AG08396 (cell line): Measurements from ENCODE around the gene JOSD2.
A peak's percentile ranks its signal among the peaks of the same experiment; 100 is the strongest.
"Not testable (repeated sequence)": the region's sequence is repeated elsewhere in the genome, so short reads cannot be mapped to it uniquely, and the experiment has no call there.

ENCODE experiments used
- DNase-seq: peaks from one replicate; pipeline ENCODE4 v3.0.0; 2012; ENCODE audit warnings: low spot score, mixed read lengths

Gene JOSD2

GRCh38 chr19:50547385-50548190 lies 36.6 kb upstream of the JOSD2 start:
- DNase-seq = no peak

DNA sequence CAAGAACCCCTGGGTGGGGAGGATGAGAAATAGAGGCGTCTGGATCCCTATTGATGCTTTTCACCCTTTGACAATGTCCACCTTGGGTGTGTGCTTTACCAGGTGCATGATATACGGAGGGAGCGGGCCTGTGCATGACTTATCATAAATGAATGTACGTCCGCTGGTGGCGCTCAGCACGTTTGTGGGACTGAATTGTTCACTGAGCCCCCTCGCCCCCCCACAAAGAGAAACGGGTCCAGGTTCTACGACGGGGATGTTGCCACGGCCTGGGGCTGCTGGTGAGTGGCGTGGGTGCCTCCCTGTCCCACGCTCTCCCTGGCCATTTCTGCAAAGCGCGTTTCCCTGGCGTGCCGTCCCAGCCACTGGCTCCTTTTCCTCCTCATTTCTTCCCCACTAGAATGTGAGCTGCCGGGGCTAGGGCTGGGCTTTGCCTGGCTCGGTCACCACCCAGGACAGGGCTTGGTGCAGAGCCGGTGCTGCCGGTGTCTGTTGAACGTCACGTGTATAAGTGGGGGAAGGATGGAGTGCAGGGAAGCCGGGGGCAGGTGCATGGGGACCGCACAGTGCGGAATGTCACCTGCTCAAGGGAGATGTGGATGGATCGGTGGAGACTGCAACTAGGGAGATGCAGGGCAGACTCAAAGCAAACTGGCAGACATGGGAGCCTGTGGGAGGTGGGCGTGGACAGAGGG lies 35.7 kb upstream of the JOSD2 start:
- no peak for DNase-seq

- DNase-seq = no peak
Observed at GRCh38 chr19:50542943-50543342, 32.0 kb upstream of the JOSD2 start.

GRCh38 chr19:50537769-50538230 lies 26.8 kb upstream of the JOSD2 start:
- DNase-seq = peak; percentile 89

- DNase-seq = no peak
Observed at GRCh38 chr19:50537306-50537685, 26.3 kb upstream of the JOSD2 start.

GRCh38 chr19:50536662-50537305 lies 25.8 kb upstream of the JOSD2 start:
- DNase-seq = no peak

- DNase-seq = no peak
Observed at GRCh38 chr19:50535672-50536187, 24.7 kb upstream of the JOSD2 start.

DNA sequence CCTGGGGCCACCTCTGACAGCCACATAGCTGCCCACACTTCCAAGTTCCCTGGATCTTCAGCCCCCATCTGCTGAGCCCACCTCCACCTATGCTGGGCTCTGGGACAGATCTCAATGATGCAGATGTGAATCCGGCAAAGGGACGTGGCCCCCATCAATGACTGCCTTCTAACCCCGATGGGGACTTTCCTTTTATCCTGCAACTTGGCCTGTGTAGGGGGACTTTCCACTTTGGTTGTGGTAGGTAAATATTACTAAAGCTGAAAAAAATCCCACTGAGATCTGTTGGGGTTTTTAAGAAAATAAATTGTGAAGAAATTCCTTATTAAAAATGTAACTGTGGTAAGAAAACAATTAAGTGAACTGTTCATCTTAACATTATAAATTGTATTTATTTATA lies 23.5 kb upstream of the JOSD2 start:
- DNase-seq = no peak

DNA sequence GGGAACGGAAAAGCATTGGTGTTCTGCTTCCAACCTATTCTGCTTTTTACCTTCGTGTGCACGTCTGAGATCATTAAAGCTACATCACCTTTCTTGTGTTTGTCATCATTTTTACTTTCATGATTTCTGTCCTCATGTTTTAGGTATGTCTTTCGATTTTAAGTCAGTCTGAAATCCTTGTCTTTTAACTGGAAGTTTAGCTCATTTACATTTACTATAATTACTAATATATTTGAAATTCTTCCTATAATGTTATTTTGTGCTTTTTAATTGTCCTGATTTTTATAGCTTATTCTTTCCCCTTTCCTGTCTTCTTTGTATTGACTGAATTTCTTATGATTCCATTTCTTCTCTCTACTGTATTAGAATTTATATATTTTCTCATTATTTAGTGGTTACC lies 22.0 kb upstream of the JOSD2 start:
- DNase-seq = no peak

DNA sequence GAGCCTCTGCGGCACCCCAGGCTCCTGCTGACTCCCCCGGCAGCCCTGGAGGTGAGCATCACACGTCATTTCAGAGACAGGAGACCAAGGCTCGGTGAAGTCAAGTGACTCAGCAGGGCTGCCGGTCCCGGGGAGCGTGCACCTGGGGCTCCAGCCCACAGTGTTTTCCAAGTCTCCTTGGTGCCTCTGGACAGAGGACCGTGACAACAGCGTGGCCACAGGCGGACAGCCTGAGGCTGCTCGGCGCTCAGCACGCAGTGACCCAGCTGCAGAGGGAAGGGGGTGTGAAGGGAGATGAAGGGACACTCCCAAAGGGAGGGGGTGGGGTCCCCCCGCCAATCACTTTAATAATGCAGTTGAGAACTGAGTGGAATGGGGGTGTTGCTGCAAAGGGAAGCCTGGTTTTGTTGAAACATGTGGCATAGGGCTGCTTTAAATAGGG lies 20.2 kb upstream of the JOSD2 start:
- no peak for DNase-seq

DNA sequence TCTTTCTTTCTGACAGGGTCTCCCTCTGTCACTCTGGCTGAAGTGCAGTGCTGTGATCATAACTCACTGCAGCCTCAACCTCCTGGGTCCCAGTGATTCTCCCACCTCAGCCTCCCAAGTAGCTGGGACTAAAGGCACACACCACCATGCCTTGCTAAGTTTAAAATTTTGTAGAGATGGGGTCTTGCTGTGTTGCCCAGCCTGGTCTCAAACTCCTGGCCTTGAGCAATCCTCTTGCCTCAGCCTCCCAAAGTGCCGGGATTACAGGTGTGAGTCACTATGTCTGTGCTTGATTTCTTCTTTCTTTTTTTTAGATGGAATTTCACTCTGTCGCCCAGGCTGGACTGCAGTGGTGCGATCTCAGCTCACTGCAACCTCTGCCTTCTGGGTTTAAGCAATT lies 17.1 kb upstream of the JOSD2 start:
- not testable (repeated sequence) for DNase-seq

- DNase-seq = no peak
Observed at GRCh38 chr19:50522881-50523280, 11.9 kb upstream of the JOSD2 start.

GRCh38 chr19:50520822-50521465 lies 10.0 kb upstream of the JOSD2 start:
- DNase-seq = no peak

GRCh38 chr19:50519006-50519575 lies 8.1 kb upstream of the JOSD2 start:
- DNase-seq = no peak

DNA sequence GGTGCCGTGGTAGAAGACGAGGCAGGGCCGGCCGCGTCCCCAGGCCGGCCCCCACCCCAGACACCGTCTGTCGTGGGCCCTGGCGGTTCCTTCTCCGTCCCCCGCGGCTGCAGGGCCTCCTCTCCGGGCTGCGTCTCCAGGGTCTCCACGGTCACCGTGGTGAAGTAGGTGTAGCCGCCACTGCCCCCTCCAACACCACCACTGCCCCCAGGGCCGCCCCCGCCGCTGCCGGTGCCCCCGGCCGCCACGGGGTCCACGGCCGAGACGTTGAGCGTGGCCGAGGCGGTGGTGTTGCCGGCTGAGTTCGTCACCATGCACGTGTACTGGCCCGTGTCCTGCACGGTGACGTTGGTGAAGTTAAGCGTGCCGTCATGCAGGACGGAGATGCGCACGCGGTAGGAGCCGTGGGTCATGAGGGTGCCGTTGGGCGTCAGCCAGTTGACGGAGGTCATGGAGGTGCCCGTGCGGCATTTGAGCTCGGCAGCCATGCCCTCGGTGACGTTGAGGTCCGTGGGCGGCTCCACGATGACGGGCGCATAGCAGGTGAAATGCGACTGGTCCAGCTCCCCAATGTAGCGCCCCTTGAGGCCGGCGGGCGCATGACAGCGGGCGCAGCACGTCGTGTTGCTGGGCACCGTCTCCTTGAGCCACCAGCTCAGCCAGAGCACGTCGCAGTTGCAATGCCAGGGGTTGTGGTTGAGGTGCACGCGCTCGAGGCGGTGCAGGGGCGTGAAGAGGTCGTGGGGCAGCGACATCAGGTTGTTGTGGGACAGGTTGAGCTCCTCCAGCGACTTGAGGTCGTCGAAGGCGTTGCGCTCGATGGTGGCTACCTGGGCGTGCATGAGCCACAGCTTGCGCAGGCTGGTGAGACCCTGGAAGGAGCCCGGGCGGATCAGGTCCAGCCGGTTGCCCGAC lies 7.4 kb upstream of the JOSD2 start:
- DNase-seq = no peak

- no peak for DNase-seq
Observed at GRCh38 chr19:50517704-50518075, 6.7 kb upstream of the JOSD2 start.

- no peak for DNase-seq
Observed at GRCh38 chr19:50516964-50517703, 6.1 kb upstream of the JOSD2 start.

GRCh38 chr19:50516456-50516855 lies 5.5 kb upstream of the JOSD2 start:
- no peak for DNase-seq

DNA sequence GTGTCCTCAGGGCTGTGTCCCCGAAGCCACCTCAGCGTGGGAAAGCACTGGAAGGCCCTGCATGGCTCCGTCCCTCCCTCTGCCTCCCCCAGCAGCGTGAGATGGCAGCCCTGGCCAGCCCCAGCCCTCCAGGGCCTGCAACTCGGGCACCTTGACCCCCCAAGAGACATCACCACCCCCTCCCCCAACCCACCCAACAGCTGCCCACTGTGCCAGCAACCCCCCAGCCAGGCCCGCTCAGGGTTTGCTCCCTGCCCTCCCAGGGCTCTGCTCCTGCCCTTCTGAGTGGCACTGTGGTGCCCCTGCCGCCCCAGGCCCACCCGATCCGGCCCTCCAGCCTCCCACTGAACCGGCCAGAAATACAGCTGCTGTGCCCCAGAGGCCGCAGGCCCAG lies 4.2 kb upstream of the JOSD2 start:
- DNase-seq = no peak
